Glutamatergic neuron (in vitro differentiated cells): ENCODE measurements around the gene SLF2. TPM values are rescaled to one million over a fixed set of nuclear protein-coding genes. Genes with fewer than 3 reads are reported as not detected.

ENCODE experiments used
- DNase-seq: peaks from one replicate; pipeline ENCODE4 v3.0.0; 2022
- H3K27ac Mint-ChIP-seq: one replicate; pipeline ENCODE4 v1.8.0; 2020; ENCODE audit warnings: mild to moderate bottlenecking, mixed read lengths, inconsistent platforms; ENCODE audit not compliant: unreplicated experiment
- H3K27me3 Mint-ChIP-seq: one replicate; pipeline ENCODE4 v1.8.0; 2020; ENCODE audit warnings: mild to moderate bottlenecking, moderate library complexity, mixed read lengths, inconsistent platforms; ENCODE audit not compliant: unreplicated experiment
- H3K36me3 Mint-ChIP-seq: one replicate; pipeline ENCODE4 v1.8.0; 2020; ENCODE audit warnings: mild to moderate bottlenecking, mixed read lengths, inconsistent platforms; ENCODE audit not compliant: unreplicated experiment
- H3K4me1 Mint-ChIP-seq: one replicate; pipeline ENCODE4 v1.8.0; 2020; ENCODE audit warnings: mild to moderate bottlenecking, low read depth, mixed read lengths, inconsistent platforms; ENCODE audit not compliant: unreplicated experiment
- H3K4me3 Mint-ChIP-seq: one replicate; pipeline ENCODE4 v1.8.0; 2020; ENCODE audit warnings: mild to moderate bottlenecking, mixed read lengths, inconsistent platforms; ENCODE audit not compliant: unreplicated experiment
- H3K9me3 Mint-ChIP-seq: one replicate; pipeline ENCODE4 v1.8.0; 2020; ENCODE audit warnings: mild to moderate bottlenecking, moderate library complexity, mixed read lengths, inconsistent platforms; ENCODE audit not compliant: unreplicated experiment
- total RNA-seq: library from RNA; stranded (reverse); fragmentation: NEBNext Ultra II Directional; extraction: Animal tissue kit (Norgen Biotek cat#: 25700); gene quantifications from one replicate; pipeline ENCODE4 v1.2.1, GENCODE V29; 2021; ENCODE audit not compliant: unreplicated experiment
- TF ChIP-seq, protein P1 (sequence below): fragments of 200-600 bp; sonication (generic); IDR thresholded peaks from one replicate; pipeline ENCODE4 v1.5.0; 2021; ENCODE audit not compliant: partially characterized antibody, unreplicated experiment

SLF2 gene
- total RNA-seq, 1 donor from 2014 or later = 35.9 TPM

DNA sequence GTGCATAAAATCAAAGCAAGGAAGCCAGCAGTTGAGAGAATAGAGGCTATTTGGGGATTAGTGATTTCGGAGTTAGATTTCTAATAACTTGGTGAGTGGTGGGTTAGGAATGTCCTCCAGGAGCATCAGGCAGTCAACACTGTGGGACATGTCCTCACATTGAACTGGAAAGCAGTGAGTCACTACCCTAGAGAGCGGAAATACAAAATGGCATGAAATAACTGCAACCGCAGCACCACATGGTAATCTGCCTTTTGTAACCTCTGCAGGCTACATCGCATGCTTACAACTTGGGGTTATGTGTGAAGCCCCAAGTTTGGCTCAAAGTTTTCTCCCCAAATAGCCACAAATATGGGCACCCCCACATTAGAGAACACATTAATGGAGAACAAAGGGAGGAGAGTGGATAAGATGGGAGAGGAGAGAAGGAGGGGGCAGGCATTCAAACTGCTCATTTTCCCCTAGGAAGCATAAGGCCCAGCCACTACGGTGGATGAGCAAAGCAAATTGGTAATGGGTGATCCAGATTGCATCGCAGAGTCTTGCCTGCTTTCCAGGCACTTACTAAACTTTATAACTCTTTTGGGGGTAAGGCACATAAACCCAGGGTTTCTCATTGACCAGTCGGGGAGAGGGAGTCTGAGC, 22.0 kb upstream of the SLF2 start:
- Mint-ChIP-seq H3K9me3 (no peaks in the 10 kb centered on the region), H3K27me3 (no peaks in the 10 kb centered on the region), H3K4me1 (peaks cover 3% of the 10 kb centered on the region), H3K36me3 (no peaks in the 10 kb centered on the region), H3K27ac (peak overlapping the region; percentile 14), H3K4me3 (no peak overlapping the region)
- no peak for DNase-seq
- TF ChIP-seq, protein P1, sequence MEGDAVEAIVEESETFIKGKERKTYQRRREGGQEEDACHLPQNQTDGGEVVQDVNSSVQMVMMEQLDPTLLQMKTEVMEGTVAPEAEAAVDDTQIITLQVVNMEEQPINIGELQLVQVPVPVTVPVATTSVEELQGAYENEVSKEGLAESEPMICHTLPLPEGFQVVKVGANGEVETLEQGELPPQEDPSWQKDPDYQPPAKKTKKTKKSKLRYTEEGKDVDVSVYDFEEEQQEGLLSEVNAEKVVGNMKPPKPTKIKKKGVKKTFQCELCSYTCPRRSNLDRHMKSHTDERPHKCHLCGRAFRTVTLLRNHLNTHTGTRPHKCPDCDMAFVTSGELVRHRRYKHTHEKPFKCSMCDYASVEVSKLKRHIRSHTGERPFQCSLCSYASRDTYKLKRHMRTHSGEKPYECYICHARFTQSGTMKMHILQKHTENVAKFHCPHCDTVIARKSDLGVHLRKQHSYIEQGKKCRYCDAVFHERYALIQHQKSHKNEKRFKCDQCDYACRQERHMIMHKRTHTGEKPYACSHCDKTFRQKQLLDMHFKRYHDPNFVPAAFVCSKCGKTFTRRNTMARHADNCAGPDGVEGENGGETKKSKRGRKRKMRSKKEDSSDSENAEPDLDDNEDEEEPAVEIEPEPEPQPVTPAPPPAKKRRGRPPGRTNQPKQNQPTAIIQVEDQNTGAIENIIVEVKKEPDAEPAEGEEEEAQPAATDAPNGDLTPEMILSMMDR = no peak

DNA sequence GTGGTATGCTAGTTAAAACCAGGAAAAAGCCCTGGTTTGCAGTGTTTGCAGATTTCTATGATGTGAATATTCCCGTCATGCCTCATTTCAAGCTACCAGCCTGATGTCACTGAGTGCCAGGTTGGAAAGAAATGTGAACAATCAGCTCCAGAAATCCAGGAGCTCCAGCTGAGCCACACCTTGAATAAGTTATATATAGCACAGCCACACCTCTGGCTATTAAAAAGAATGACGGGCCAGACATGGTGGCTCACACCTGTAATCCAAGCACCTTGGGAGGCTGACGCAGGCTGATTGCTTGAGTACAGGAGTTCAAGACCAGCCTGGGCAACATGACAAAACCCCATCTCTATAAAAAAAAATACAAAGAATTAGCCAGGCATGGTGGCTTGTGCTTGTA, 18.7 kb upstream of the SLF2 start:
- no peak overlapping the region for H3K27ac Mint-ChIP-seq
- H3K27me3 Mint-ChIP-seq = no peaks in the 10 kb centered on the region
- H3K36me3 Mint-ChIP-seq = no peaks in the 10 kb centered on the region
- no peak for DNase-seq
- H3K4me1 Mint-ChIP-seq = peaks cover 4% of the 10 kb centered on the region
- no peaks in the 10 kb centered on the region for H3K9me3 Mint-ChIP-seq
- TF ChIP-seq, protein P1 = no peak
- H3K4me3 Mint-ChIP-seq = no peak overlapping the region

DNA sequence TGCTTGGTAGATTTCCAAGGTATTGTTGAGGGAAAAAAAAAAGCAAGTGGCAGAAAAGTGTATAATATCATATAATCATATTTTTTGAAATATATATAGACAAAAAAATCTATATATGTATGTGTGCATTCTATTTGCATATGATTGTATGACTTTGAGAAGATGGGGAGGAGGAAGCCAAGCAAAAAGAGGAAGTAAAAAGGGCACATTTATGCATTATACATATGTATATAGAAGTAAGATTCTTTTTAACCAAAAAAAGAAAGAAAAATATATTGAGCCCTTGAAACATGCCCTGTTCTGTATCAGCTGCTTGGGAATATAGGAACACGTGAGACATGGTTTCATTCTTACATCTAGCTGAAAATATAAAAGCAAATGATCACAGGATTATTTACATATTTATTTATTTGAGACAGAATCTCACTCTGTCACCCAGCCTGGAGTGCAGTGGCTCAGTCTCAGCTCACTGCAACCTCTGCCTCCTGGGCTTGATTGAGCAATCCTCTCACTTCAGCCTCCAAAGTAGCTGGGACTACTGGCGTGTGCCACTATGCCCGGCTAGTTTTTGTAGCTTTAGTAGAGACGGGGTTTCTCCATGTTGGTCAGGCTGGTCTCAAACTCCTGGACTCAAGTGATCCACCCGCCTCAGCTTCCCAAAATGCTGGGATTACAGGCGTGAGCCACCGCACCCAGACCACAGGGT, 18.0 kb upstream of the SLF2 start:
- DNase-seq = no peak
- TF ChIP-seq, protein P1 = no peak
- H3K4me3 Mint-ChIP-seq = no peak overlapping the region

DNA sequence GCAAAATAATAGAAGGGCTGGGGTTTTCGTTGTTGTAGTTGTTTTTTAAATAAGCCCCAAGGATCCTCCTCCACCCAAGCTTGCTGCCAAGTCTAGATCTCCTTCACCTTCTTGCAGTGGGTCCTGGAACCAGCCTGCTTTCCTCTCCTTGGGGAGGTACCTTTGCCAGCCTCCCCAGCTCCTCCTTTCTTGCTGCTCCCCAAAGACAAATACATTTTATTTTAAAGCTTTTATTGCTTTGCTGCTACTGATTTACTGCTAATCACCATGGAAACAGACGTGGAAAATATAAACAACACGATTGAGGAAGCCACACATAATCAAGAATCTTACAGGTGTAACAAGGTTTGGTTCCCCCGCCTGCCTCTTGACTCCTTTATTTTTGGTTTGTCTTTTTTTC, 17.4 kb upstream of the SLF2 start:
- Mint-ChIP-seq H3K27ac (no peak overlapping the region), H3K9me3 (no peaks in the 10 kb centered on the region), H3K4me1 (peaks cover 7% of the 10 kb centered on the region), H3K4me3 (no peak overlapping the region), H3K36me3 (no peaks in the 10 kb centered on the region), H3K27me3 (peaks cover 2% of the 10 kb centered on the region)
- TF ChIP-seq, protein P1 = no peak
- no peak for DNase-seq

More for the DNA sequence above, 18.0 kb upstream of the SLF2 start:
- H3K36me3 Mint-ChIP-seq = no peaks in the 10 kb centered on the region
- no peak overlapping the region for H3K27ac Mint-ChIP-seq
- no peaks in the 10 kb centered on the region for H3K9me3 Mint-ChIP-seq
- peaks cover 4% of the 10 kb centered on the region for H3K4me1 Mint-ChIP-seq
- no peaks in the 10 kb centered on the region for H3K27me3 Mint-ChIP-seq

DNA sequence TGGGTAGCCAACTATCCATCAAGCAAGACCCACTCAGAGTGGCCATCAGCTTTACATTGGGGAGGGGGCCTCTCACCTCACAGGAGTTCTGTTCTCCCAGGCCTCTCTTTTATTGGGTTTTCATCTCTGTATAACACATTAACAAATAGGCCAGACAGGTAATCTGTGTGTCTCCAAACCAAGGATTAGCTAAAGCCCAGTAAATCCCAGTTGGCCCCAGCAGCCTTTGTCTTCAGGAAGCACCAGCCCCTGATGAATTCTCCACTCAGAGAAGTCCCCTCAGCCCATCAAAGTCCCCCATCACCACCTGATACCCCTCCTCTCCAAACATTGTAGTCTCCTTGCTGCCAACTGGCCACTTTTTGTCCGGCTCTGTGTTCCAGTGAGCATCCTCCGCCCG, 16.9 kb upstream of the SLF2 start:
- no peak overlapping the region for H3K4me3 Mint-ChIP-seq
- H3K9me3 Mint-ChIP-seq = no peaks in the 10 kb centered on the region
- peaks cover 7% of the 10 kb centered on the region for H3K4me1 Mint-ChIP-seq
- TF ChIP-seq, protein P1 = no peak
- no peak for DNase-seq
- peaks cover 2% of the 10 kb centered on the region for H3K27me3 Mint-ChIP-seq
- H3K27ac Mint-ChIP-seq = no peak overlapping the region
- H3K36me3 Mint-ChIP-seq = no peaks in the 10 kb centered on the region
